DOHH2 (cell line): ENCODE data around the gene MAPK6.
A peak's percentile ranks its signal among the peaks of the same experiment; 100 is the strongest.

ENCODE experiments used
- H3F3A ChIP-seq: fragments of 200-600 bp; sonication (generic), shearing (Covaris generic); 2 replicates; pipeline ENCODE4 v1.6.0; 2016; ENCODE audit warnings: antibody characterized with exemption, mild to moderate bottlenecking; ENCODE audit not compliant: control insufficient read depth, insufficient read depth
- H3K27ac ChIP-seq: fragments of 200-600 bp; sonication (generic); 2 replicates; pipeline ENCODE4 v1.5.1; 2014; ENCODE audit warnings: low read depth, mild to moderate bottlenecking, low read length, moderate library complexity
- H3K27me3 ChIP-seq: fragments of 200-600 bp; sonication (generic); 2 replicates; pipeline ENCODE4 v1.6.1; 2014; ENCODE audit warnings: mild to moderate bottlenecking, low read length, mixed read lengths; ENCODE audit not compliant: control insufficient read depth
- H3K36me3 ChIP-seq: fragments of 200-600 bp; sonication (generic); 2 replicates; pipeline ENCODE4 v1.6.1; 2014; ENCODE audit warnings: mild to moderate bottlenecking, low read length, moderate library complexity, mixed read lengths; ENCODE audit not compliant: control insufficient read depth
- H3K4me1 ChIP-seq: fragments of 200-600 bp; sonication (generic); 2 replicates; pipeline ENCODE4 v1.6.1; 2014; ENCODE audit warnings: mild to moderate bottlenecking, low read length, mixed read lengths; ENCODE audit not compliant: control insufficient read depth
- H3K4me2 ChIP-seq: fragments of 200-600 bp; sonication (generic); 2 replicates; pipeline ENCODE4 v1.6.0; 2014; ENCODE audit warnings: mild to moderate bottlenecking, low read length, moderate library complexity
- H3K4me3 ChIP-seq: fragments of 200-600 bp; sonication (generic); 2 replicates; pipeline ENCODE4 v1.5.1; 2014; ENCODE audit warnings: mild to moderate bottlenecking, low read length, mixed read lengths
- H3K79me2 ChIP-seq: fragments of 200-600 bp; sonication (generic); 2 replicates; pipeline ENCODE4 v1.6.1; 2014; ENCODE audit warnings: mild to moderate bottlenecking, low read length, mixed read lengths; ENCODE audit not compliant: control insufficient read depth
- H3K9me2 ChIP-seq: fragments of 200-600 bp; sonication (generic); replicated peaks from 2 replicates; pipeline ENCODE4 v1.6.1; 2014; ENCODE audit warnings: mild to moderate bottlenecking, low read length, mixed read lengths; ENCODE audit not compliant: control insufficient read depth
- H3K9me3 ChIP-seq: fragments of 200-600 bp; sonication (generic); 2 replicates; pipeline ENCODE4 v1.6.1; 2014; ENCODE audit warnings: antibody characterized with exemption, low read length, mixed read lengths; ENCODE audit not compliant: control insufficient read depth, insufficient read depth
- H4K20me1 ChIP-seq: fragments of 200-600 bp; sonication (generic); 2 replicates; pipeline ENCODE4 v1.6.0; 2014; ENCODE audit warnings: low read depth, mild to moderate bottlenecking, antibody characterized with exemption, low read length, moderate library complexity; ENCODE audit not compliant: control insufficient read depth, insufficient read depth
- EZH2phosphoT487 ChIP-seq: fragments of 200-600 bp; sonication (generic); IDR thresholded peaks from 2 replicates; pipeline ENCODE4 v1.6.1; 2017; ENCODE audit warnings: borderline replicate concordance, mild to moderate bottlenecking, antibody characterized with exemption, low read length, moderate library complexity, mixed read lengths
- TF ChIP-seq, protein P1 (sequence below): fragments of 200-600 bp; sonication (generic); IDR thresholded peaks from one replicate; pipeline ENCODE4 v1.5.1; 2014; ENCODE audit warnings: antibody characterized with exemption, mild to moderate bottlenecking, low read depth, low read length; ENCODE audit not compliant: poor library complexity, severe bottlenecking

The MAPK6 gene

DNA sequence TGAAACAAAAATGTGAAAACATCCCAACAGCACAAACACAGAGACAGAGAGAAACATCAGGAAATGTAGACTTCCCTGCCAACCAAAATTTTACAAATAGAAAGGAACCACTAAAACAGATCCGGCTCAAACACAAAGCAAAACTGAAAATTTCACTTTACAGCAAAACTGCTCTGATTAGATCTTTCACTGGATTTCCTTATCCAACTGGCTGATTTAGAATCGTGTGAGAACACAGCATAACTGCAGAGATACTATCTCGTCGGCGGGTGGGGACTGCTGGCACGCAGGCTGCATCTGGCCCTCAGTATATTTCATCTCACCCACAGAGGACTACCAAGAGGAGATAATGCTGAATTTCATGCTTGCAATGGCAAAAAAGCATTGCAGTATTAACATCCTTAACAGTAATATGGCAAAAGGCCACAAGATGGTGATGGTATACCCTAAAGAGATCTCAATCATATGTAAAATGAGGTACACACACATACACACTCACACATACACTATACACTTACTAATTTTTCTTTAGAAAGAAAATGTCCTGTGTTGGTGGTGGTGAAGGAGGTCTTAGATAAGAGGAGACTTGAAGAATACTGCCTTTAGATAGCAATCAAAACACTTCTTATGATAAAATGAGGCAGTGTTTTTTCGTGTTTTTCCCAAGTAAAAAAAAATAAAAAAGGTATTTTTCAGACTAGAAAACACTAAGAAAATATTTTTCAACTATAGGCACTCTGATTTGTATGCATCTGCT is 36.8 kb upstream of the MAPK6 start:
- Histone ChIP-seq H3K9me3 (no peaks in the 10 kb centered on the region), H3K36me3 (no peaks in the 10 kb centered on the region), H3K4me2 (peak overlapping the region; percentile 54), H3K4me1 (peaks cover 14% of the 10 kb centered on the region), H3F3A (no peaks in the 10 kb centered on the region), H3K27ac (no peak overlapping the region), H4K20me1 (no peaks in the 10 kb centered on the region), H3K9me2 (no peaks in the 10 kb centered on the region), H3K79me2 (no peaks in the 10 kb centered on the region), H3K27me3 (no peaks in the 10 kb centered on the region), H3K4me3 (peak overlapping the region; percentile 18; the same call in 1 of the 2 replicates)
- no peak for TF ChIP-seq EZH2phosphoT487
- TF ChIP-seq, protein P1, sequence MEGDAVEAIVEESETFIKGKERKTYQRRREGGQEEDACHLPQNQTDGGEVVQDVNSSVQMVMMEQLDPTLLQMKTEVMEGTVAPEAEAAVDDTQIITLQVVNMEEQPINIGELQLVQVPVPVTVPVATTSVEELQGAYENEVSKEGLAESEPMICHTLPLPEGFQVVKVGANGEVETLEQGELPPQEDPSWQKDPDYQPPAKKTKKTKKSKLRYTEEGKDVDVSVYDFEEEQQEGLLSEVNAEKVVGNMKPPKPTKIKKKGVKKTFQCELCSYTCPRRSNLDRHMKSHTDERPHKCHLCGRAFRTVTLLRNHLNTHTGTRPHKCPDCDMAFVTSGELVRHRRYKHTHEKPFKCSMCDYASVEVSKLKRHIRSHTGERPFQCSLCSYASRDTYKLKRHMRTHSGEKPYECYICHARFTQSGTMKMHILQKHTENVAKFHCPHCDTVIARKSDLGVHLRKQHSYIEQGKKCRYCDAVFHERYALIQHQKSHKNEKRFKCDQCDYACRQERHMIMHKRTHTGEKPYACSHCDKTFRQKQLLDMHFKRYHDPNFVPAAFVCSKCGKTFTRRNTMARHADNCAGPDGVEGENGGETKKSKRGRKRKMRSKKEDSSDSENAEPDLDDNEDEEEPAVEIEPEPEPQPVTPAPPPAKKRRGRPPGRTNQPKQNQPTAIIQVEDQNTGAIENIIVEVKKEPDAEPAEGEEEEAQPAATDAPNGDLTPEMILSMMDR: peak; percentile 74

DNA sequence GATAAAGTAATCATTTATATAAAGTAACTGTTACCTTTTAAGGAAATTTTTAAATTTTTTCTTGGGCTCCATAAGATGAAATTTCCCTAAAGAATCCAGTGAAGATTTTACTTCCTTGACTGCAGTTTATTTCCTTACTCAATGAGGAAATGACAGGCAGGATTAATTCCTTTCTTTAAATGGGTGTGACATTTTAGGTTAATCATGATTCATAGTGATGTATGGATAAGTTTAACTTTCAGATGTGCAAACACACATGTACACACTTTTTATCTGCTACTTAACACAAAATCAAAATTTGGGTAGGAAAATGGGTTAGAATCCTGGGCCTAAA is 36.3 kb upstream of the MAPK6 start:
- Histone ChIP-seq H3K27ac (no peak overlapping the region), H3K4me2 (no peak overlapping the region)

DNA sequence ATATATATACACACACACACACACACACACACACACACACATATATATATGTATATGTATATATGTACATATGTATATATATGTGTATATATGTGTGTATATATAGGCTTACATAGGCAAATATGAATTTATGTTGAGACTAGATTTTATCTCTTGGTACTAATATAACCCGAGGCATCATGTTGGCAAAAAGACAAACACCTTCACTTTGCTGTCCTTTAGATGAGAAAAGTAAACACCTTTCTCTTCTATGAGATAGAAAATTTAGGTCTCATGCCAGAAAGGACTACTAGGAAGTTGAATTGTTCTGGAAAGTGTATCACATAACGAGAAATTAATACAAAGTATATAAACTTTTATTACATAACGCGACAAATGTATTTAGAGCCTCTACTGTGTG is 27.9 kb upstream of the MAPK6 start:
- no peaks in the 10 kb centered on the region for H4K20me1 ChIP-seq
- H3K27ac ChIP-seq: no peak overlapping the region
- 0 out of 2 replicates have a peak, but pooled peaks cover 3% of the 10 kb centered on the region for H3K27me3 ChIP-seq
- no peak overlapping the region for H3K4me3 ChIP-seq
- no peaks in the 10 kb centered on the region for H3K9me2 ChIP-seq
- H3K36me3 ChIP-seq: no peaks in the 10 kb centered on the region
- TF ChIP-seq EZH2phosphoT487: no peak
- H3K9me3 ChIP-seq: no peaks in the 10 kb centered on the region
- H3K4me2 ChIP-seq: no peak overlapping the region
- H3K4me1 ChIP-seq: no peaks in the 10 kb centered on the region
- H3K79me2 ChIP-seq: no peaks in the 10 kb centered on the region
- no peaks in the 10 kb centered on the region for H3F3A ChIP-seq

More for the DNA sequence above, 36.3 kb upstream of the MAPK6 start:
- Histone ChIP-seq H3K27me3 (no peaks in the 10 kb centered on the region), H3K79me2 (no peaks in the 10 kb centered on the region), H3K4me1 (peaks cover 14% of the 10 kb centered on the region), H3F3A (no peaks in the 10 kb centered on the region), H4K20me1 (no peaks in the 10 kb centered on the region), H3K9me3 (no peaks in the 10 kb centered on the region), H3K4me3 (no peak overlapping the region), H3K36me3 (no peaks in the 10 kb centered on the region), H3K9me2 (no peaks in the 10 kb centered on the region)
- TF ChIP-seq, protein P1: no peak
- no peak for TF ChIP-seq EZH2phosphoT487

DNA sequence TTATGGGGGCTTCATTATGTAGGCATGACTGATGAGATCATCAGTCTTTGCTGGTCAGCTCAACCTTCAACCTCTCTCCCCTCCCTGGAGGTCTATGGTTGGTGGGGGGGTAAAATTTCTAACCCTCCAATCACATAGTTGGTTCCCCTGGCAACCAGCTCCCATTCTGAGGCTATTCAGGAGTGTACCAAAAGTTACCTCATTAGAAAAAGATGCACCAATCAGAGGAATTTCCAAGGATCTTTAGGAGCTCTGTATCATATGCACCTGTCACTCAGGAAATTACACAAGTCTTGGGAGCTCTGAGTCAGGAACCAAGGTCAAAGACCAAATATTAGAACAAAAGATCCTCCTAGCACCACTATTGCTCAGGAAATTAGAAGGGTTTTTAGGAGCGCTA is 26.1 kb upstream of the MAPK6 start:
- no peaks in the 10 kb centered on the region for H3K9me2 ChIP-seq
- H3K27me3 ChIP-seq: 0 out of 2 replicates have a peak, but pooled peaks cover 3% of the 10 kb centered on the region
- no peaks in the 10 kb centered on the region for H3K79me2 ChIP-seq
- H3K27ac ChIP-seq: no peak overlapping the region
- no peak overlapping the region for H3K4me3 ChIP-seq
- no peaks in the 10 kb centered on the region for H3F3A ChIP-seq
- no peaks in the 10 kb centered on the region for H3K4me1 ChIP-seq
- H3K36me3 ChIP-seq: no peaks in the 10 kb centered on the region
- H3K9me3 ChIP-seq: no peaks in the 10 kb centered on the region
- TF ChIP-seq EZH2phosphoT487: no peak
- TF ChIP-seq, protein P1: no peak
- no peaks in the 10 kb centered on the region for H4K20me1 ChIP-seq
- H3K4me2 ChIP-seq: no peak overlapping the region
